ENCODE data around the gene SEPTIN7. TPM values are rescaled to one million over a fixed set of nuclear protein-coding genes. Genes with fewer than 3 reads are reported as not detected.

The SEPTIN7 gene
- total RNA-seq, 1 donor = 244 TPM

DNA sequence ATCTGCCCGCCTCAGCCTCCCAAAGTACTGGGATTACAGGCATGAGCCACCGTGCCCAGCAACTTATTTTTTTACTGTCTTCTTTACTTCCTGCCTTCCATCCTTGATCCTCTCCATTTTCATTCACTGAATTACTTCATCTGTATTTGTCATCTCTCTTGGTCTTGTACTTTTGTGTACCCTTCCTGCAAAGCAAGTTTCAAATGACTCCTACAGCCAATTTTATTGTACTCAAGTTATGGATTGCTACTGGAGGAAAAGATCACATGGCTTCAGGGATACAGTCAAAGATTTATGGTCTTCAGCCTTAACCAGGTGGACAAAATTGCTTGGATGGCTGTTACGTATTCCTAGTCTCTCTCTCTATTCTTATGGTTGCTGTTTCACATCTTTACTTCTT, 22.6 kb downstream of the SEPTIN7 start:
- no peak overlapping the region for H3K4me3 ChIP-seq (ENCODE audit: low read depth, low read length)
- no peak for DNase-seq (ENCODE audit: low read depth)
- TF ChIP-seq, protein P1, sequence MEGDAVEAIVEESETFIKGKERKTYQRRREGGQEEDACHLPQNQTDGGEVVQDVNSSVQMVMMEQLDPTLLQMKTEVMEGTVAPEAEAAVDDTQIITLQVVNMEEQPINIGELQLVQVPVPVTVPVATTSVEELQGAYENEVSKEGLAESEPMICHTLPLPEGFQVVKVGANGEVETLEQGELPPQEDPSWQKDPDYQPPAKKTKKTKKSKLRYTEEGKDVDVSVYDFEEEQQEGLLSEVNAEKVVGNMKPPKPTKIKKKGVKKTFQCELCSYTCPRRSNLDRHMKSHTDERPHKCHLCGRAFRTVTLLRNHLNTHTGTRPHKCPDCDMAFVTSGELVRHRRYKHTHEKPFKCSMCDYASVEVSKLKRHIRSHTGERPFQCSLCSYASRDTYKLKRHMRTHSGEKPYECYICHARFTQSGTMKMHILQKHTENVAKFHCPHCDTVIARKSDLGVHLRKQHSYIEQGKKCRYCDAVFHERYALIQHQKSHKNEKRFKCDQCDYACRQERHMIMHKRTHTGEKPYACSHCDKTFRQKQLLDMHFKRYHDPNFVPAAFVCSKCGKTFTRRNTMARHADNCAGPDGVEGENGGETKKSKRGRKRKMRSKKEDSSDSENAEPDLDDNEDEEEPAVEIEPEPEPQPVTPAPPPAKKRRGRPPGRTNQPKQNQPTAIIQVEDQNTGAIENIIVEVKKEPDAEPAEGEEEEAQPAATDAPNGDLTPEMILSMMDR (IDR thresholded peaks at IDR 0.05; ENCODE audit: insufficient read depth, low read depth, low read length) = no peak

GRCh38 chr7:35825974-35826373, 25.1 kb downstream of the SEPTIN7 start:
- no peak overlapping the region for H3K4me3 ChIP-seq (ENCODE audit: low read depth, low read length)
- DNase-seq (ENCODE audit: low read depth) = no peak
- TF ChIP-seq, protein P1 (IDR thresholded peaks at IDR 0.05; ENCODE audit: insufficient read depth, low read depth, low read length) = no peak

DNA sequence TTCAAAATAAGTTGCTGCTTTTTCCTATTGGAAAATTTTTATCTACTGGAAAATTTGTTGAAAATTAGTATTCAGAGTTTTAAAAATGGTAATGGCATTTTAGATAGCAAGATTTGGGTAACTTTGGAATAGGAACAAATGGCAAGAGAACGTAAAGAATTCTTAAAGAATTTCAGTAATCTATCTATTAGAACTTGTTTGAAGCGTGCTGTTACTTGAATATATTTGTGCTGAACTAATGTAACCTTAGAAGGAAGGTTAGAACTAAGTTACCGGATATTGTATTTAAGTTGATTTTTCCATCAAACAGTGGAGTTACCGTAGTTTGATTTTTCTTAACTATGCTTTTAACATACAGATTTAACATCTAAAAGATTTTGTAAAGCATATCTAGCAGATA, 25.9 kb downstream of the SEPTIN7 start:
- no peak overlapping the region for H3K4me3 ChIP-seq (ENCODE audit: low read depth, low read length)
- TF ChIP-seq, protein P1 (IDR thresholded peaks at IDR 0.05; ENCODE audit: insufficient read depth, low read depth, low read length) = no peak
- DNase-seq (ENCODE audit: low read depth) = no peak

GRCh38 chr7:35828817-35829216, 28.0 kb downstream of the SEPTIN7 start:
- DNase-seq (ENCODE audit: low read depth) = no peak
- TF ChIP-seq, protein P1 (IDR thresholded peaks at IDR 0.05; ENCODE audit: insufficient read depth, low read depth, low read length) = no peak
- H3K4me3 ChIP-seq (ENCODE audit: low read depth, low read length) = no peak overlapping the region

DNA sequence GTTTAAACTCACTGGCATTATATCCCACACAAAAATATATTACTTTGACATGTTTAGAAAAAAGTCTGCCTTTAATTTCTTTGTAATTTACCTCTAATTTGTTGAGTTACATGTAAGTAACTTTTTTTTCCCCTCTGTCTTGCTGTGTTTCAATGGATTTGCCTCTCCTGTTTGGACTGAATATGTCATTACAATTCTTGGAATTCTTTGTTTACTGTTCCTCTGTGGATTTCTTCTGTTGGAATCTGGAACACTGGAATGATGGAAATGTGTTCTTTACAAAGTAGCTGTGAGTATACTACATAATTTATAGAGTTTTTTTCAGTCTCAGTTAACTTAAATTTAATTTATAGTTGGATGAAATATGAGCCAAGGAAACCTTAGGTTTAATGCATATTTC, 30.4 kb downstream of the SEPTIN7 start:
- no peak overlapping the region for H3K4me3 ChIP-seq (ENCODE audit: low read depth, low read length)
- TF ChIP-seq, protein P1 (IDR thresholded peaks at IDR 0.05; ENCODE audit: insufficient read depth, low read depth, low read length) = no peak
- peak; percentile 28 for DNase-seq (ENCODE audit: low read depth)

- no peak overlapping the region for H3K4me3 ChIP-seq (ENCODE audit: low read depth, low read length)
- DNase-seq (ENCODE audit: low read depth) = peak; percentile 73
- TF ChIP-seq, protein P1 (IDR thresholded peaks at IDR 0.05; ENCODE audit: insufficient read depth, low read depth, low read length) = no peak
Observed at GRCh38 chr7:35839860-35840854, 39.3 kb downstream of the SEPTIN7 start.

Measured in fibroblast of villous mesenchyme (primary cell).